SK-N-SH (cell line): Measurements from ENCODE around the gene TNN. TPM values are rescaled to one million over a fixed set of nuclear protein-coding genes. Genes with fewer than 3 reads are reported as not detected.

ENCODE experiments used
- CTCF ChIA-PET: fragments of 300-600, 350-600 bp; formaldehyde crosslinking; extraction: SDS; loops from one replicate; lab custom pipeline; 2021; lab: Yijun Ruan, JAX
- POLR2A ChIA-PET: fragments of 350-600 bp; sonication (Branson Sonifier 250); formaldehyde crosslinking; extraction: SDS; loops from one replicate; lab custom pipeline; 2020; ENCODE audit warnings: antibody characterized with exemption, inconsistent platforms; lab: Yijun Ruan, JAX
- DNase-seq: peaks from one replicate; pipeline ENCODE4 v3.0.0; 2012
- H2AFZ ChIP-seq: fragments of 200-600 bp; sonication (generic); 2 replicates; pipeline ENCODE4 v1.8.1; 2016; ENCODE audit warnings: antibody characterized with exemption, mild to moderate bottlenecking, low read depth
- H3F3A ChIP-seq: fragments of 200-600 bp; sonication (generic); replicated peaks from 2 replicates; pipeline ENCODE3; 2016; ENCODE audit warnings: antibody characterized with exemption, mild to moderate bottlenecking; ENCODE audit not compliant: insufficient read depth
- H3K27ac ChIP-seq, 2 experiments: fragments of 200-500 bp in 1 of 2; fragments of 200-600 bp in 1 of 2; sonication (Bioruptor generic) in 1 of 2; sonication (generic), shearing (Covaris generic) in 1 of 2; 2 replicates each; pipeline versions ENCODE4 v1.5.1 to v1.6.1; 2014 to 2016; ENCODE audit warnings: low read depth in 2 of 2, inconsistent platforms in 1 of 2, low read length in 1 of 2, mild to moderate bottlenecking in 1 of 2, mixed read lengths in 1 of 2
- H3K27me3 ChIP-seq: fragments of 200-600 bp; sonication (generic), shearing (Covaris generic); 2 replicates; pipeline ENCODE4 v1.6.1; 2016; ENCODE audit warnings: mixed run types; ENCODE audit not compliant: insufficient read depth
- H3K36me3 ChIP-seq, 2 experiments: fragments of 200-500 bp in 1 of 2; fragments of 200-600 bp in 1 of 2; sonication (Bioruptor generic) in 1 of 2; sonication (generic) in 1 of 2; replicated peaks in 1 of 2; 2 replicates each; pipeline versions ENCODE3 to v1.5.1; 2014 to 2016; ENCODE audit warnings: low read length in 1 of 2, mild to moderate bottlenecking in 1 of 2; ENCODE audit not compliant: insufficient read depth in 2 of 2, control insufficient read depth in 1 of 2
- H3K4me1 ChIP-seq, 2 experiments: fragments of 200-500 bp in 1 of 2; fragments of 200-600 bp in 1 of 2; sonication (Bioruptor generic) in 1 of 2; sonication (generic), shearing (Covaris generic) in 1 of 2; 2 replicates each; pipeline versions ENCODE4 v1.5.1 to v1.6.1; 2014 to 2016; ENCODE audit warnings: low read depth in 1 of 2, low read length in 1 of 2, mixed run types in 1 of 2; ENCODE audit not compliant: insufficient read depth in 2 of 2, control insufficient read depth in 1 of 2
- H3K4me2 ChIP-seq: fragments of 200-600 bp; sonication (generic), shearing (Covaris generic); 2 replicates; pipeline ENCODE4 v1.6.1; 2017; ENCODE audit warnings: mixed run types
- H3K4me3 ChIP-seq, 2 experiments: fragments of 200-500 bp in 1 of 2; fragments of 200-600 bp in 1 of 2; sonication (Bioruptor generic) in 1 of 2; sonication (generic), shearing (Covaris generic) in 1 of 2; 2 replicates each; pipeline versions ENCODE4 v1.5.1 to v1.8.1; 2014 to 2016; ENCODE audit warnings: low read depth in 2 of 2, inconsistent platforms in 1 of 2, low read length in 1 of 2, mild to moderate bottlenecking in 1 of 2, mixed read lengths in 1 of 2, moderate library complexity in 1 of 2
- H3K79me2 ChIP-seq: fragments of 200-600 bp; sonication (generic); 2 replicates; pipeline ENCODE4 v1.8.1; 2017; ENCODE audit warnings: mild to moderate bottlenecking; ENCODE audit not compliant: insufficient read depth
- H3K9ac ChIP-seq: fragments of 200-600 bp; sonication (generic); 2 replicates; pipeline ENCODE4 v1.6.1; 2017; ENCODE audit warnings: mixed run types
- H3K9me2 ChIP-seq: fragments of 200-600 bp; sonication (generic); 2 replicates; pipeline ENCODE4 v1.6.1; 2017; ENCODE audit warnings: mixed run types
- H3K9me3 ChIP-seq: fragments of 200-600 bp; sonication (generic); 2 replicates; pipeline ENCODE4 v1.6.1; 2017; ENCODE audit warnings: mixed run types, mild to moderate bottlenecking, moderate library complexity
- H4K20me1 ChIP-seq: fragments of 200-600 bp; sonication (generic); 2 replicates; pipeline ENCODE4 v1.6.1; 2017; ENCODE audit warnings: mild to moderate bottlenecking, mixed run types; ENCODE audit not compliant: insufficient read depth
- CHD2 ChIP-seq: fragments of 150-350 bp; IDR thresholded peaks from 2 replicates; pipeline ENCODE4 v1.6.1; 2018; ENCODE audit warnings: low read length; ENCODE audit not compliant: partially characterized antibody
- EZH2phosphoT487 ChIP-seq: fragments of 200-600 bp; sonication (generic); IDR thresholded peaks from 2 replicates; pipeline ENCODE4 v1.6.1; 2017; ENCODE audit warnings: low read depth, mixed run types, mild to moderate bottlenecking, antibody characterized with exemption, moderate library complexity, borderline replicate concordance
- FOXJ3 ChIP-seq: sonication (generic); formaldehyde crosslinking; IDR thresholded peaks from 2 replicates; pipeline ENCODE4 v1.5.1; 2020; ENCODE audit warnings: mild to moderate bottlenecking, missing genetic modification reagents
- GATA2 ChIP-seq: sonication (generic); formaldehyde crosslinking; IDR thresholded peaks from 2 replicates; pipeline ENCODE4 v1.5.0; 2020; ENCODE audit warnings: mild to moderate bottlenecking, missing genetic modification reagents
- MEF2A ChIP-seq: IDR thresholded peaks from 2 replicates; pipeline ENCODE4 v1.4.0; 2012; ENCODE audit warnings: low read depth, borderline replicate concordance
- NFIC ChIP-seq: IDR thresholded peaks from 2 replicates; pipeline ENCODE4 v1.4.0; 2012; ENCODE audit warnings: borderline replicate concordance
- NRF1 ChIP-seq: IDR thresholded peaks from 2 replicates; pipeline ENCODE4 v1.6.1; 2012; ENCODE audit warnings: low read depth, mild to moderate bottlenecking, low read length
- POLR2AphosphoS5 ChIP-seq: IDR thresholded peaks from 2 replicates; pipeline ENCODE4 v1.6.1; 2012; ENCODE audit warnings: low read depth, low read length
- RCOR1 ChIP-seq: fragments of 150-350 bp; IDR thresholded peaks from 2 replicates; pipeline ENCODE4 v1.6.1; 2017; ENCODE audit warnings: antibody characterized with exemption, low read length
- RFX5 ChIP-seq: IDR thresholded peaks from 2 replicates; pipeline ENCODE4 v1.6.1; 2012; ENCODE audit warnings: mild to moderate bottlenecking, improper control_type of control experiment, low read length
- RXRA ChIP-seq: IDR thresholded peaks from 2 replicates; pipeline ENCODE4 v1.4.0; 2012; ENCODE audit warnings: low read depth, mild to moderate bottlenecking, borderline replicate concordance
- SMC3 ChIP-seq: IDR thresholded peaks from 2 replicates; pipeline ENCODE4 v1.6.1; 2012; ENCODE audit warnings: low read depth, low read length, improper control_type of control experiment
- TEAD4 ChIP-seq: IDR thresholded peaks from 2 replicates; pipeline ENCODE4 v1.4.0; 2012; ENCODE audit warnings: mild to moderate bottlenecking, borderline replicate concordance; ENCODE audit not compliant: insufficient read depth
- YY1 ChIP-seq: IDR thresholded peaks from 2 replicates; pipeline ENCODE4 v1.4.0; 2012; ENCODE audit warnings: low read depth, mild to moderate bottlenecking
- WGBS: methylation state at CpG from one replicate; pipeline ENCODE4 v1.1.6; 2017; ENCODE audit warnings: low lambda C conversion rate; 5-methylcytosine and 5-hydroxymethylcytosine counted together
- polyA plus RNA-seq, 3 experiments: library from polyadenylated mRNA; depleted of rRNA; stranded (reverse); fragments of >200 nt; gene quantifications; 2 replicates each; pipeline ENCODE4 v1.2.3, GENCODE V29; 2012
- TF ChIP-seq, protein P1 (sequence below): IDR thresholded peaks from 2 replicates; pipeline ENCODE4 v1.4.0; 2012; ENCODE audit warnings: low read depth, borderline replicate concordance
- TF ChIP-seq, protein P2 (sequence below): IDR thresholded peaks from 2 replicates; pipeline ENCODE4 v1.6.1; 2012; ENCODE audit warnings: mild to moderate bottlenecking, low read depth, low read length, moderate library complexity
- TF ChIP-seq, protein P3 (sequence below): IDR thresholded peaks from 2 replicates; pipeline ENCODE4 v1.4.0; 2012; ENCODE audit warnings: low read depth
- TF ChIP-seq, protein P4 (sequence below): fragments of 150-350 bp; IDR thresholded peaks from 2 replicates; pipeline ENCODE4 v1.6.1; 2017; ENCODE audit warnings: antibody characterized with exemption, low read length, low read depth, borderline replicate concordance

The TNN gene
- polyA plus RNA-seq, 1 of the 3 experiments (the other 2 are of a cell fraction) = not detected

DNA sequence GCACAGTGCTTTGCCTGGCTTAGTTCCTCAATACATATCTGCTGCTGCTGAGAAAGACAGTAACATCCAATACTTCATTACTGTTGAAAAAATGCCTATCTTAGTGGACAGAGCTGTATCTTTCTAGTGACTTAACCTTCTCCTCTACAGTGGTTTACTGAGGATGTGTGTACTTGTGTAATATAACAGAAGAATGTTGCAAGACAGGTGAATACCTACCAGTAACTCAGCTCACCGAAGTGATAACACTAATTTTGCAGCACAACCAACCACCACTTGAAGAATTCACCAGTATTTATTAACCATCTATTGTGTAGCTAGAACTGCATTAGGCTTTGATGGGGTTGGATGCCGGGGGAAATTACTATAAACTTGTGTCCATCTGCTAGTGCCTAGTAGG lies 16.6 kb upstream of the TNN start:
- H3K9me2 ChIP-seq = no peaks in the 10 kb centered on the region
- H3K9ac ChIP-seq = no peak overlapping the region
- TF ChIP-seq, protein P1, sequence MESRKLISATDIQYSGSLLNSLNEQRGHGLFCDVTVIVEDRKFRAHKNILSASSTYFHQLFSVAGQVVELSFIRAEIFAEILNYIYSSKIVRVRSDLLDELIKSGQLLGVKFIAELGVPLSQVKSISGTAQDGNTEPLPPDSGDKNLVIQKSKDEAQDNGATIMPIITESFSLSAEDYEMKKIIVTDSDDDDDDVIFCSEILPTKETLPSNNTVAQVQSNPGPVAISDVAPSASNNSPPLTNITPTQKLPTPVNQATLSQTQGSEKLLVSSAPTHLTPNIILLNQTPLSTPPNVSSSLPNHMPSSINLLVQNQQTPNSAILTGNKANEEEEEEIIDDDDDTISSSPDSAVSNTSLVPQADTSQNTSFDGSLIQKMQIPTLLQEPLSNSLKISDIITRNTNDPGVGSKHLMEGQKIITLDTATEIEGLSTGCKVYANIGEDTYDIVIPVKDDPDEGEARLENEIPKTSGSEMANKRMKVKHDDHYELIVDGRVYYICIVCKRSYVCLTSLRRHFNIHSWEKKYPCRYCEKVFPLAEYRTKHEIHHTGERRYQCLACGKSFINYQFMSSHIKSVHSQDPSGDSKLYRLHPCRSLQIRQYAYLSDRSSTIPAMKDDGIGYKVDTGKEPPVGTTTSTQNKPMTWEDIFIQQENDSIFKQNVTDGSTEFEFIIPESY = no peak
- TF ChIP-seq NRF1 (no peak), FOXJ3 (CRISPR knock-in tag) (no peak), RXRA (no peak), YY1 (no peak), RFX5 (no peak), MEF2A (no peak), EZH2phosphoT487 (no peak), CHD2 (no peak), POLR2AphosphoS5 (no peak), GATA2 (no peak), RCOR1 (no peak), TEAD4 (no peak), SMC3 (no peak), NFIC (no peak)
- TF ChIP-seq, protein P2, sequence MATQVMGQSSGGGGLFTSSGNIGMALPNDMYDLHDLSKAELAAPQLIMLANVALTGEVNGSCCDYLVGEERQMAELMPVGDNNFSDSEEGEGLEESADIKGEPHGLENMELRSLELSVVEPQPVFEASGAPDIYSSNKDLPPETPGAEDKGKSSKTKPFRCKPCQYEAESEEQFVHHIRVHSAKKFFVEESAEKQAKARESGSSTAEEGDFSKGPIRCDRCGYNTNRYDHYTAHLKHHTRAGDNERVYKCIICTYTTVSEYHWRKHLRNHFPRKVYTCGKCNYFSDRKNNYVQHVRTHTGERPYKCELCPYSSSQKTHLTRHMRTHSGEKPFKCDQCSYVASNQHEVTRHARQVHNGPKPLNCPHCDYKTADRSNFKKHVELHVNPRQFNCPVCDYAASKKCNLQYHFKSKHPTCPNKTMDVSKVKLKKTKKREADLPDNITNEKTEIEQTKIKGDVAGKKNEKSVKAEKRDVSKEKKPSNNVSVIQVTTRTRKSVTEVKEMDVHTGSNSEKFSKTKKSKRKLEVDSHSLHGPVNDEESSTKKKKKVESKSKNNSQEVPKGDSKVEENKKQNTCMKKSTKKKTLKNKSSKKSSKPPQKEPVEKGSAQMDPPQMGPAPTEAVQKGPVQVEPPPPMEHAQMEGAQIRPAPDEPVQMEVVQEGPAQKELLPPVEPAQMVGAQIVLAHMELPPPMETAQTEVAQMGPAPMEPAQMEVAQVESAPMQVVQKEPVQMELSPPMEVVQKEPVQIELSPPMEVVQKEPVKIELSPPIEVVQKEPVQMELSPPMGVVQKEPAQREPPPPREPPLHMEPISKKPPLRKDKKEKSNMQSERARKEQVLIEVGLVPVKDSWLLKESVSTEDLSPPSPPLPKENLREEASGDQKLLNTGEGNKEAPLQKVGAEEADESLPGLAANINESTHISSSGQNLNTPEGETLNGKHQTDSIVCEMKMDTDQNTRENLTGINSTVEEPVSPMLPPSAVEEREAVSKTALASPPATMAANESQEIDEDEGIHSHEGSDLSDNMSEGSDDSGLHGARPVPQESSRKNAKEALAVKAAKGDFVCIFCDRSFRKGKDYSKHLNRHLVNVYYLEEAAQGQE = no peak
- TF ChIP-seq, protein P3, sequence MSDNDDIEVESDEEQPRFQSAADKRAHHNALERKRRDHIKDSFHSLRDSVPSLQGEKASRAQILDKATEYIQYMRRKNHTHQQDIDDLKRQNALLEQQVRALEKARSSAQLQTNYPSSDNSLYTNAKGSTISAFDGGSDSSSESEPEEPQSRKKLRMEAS = no peak
- TF ChIP-seq, protein P4, sequence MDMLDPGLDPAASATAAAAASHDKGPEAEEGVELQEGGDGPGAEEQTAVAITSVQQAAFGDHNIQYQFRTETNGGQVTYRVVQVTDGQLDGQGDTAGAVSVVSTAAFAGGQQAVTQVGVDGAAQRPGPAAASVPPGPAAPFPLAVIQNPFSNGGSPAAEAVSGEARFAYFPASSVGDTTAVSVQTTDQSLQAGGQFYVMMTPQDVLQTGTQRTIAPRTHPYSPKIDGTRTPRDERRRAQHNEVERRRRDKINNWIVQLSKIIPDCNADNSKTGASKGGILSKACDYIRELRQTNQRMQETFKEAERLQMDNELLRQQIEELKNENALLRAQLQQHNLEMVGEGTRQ = no peak
- TF ChIP-seq, all 33 proteins: peak for 0
- H3F3A ChIP-seq = no peaks in the 10 kb centered on the region
- no peaks in the 10 kb centered on the region for H3K27me3 ChIP-seq
- H3K27ac ChIP-seq = no peak overlapping the region
- no peaks in the 10 kb centered on the region for H3K9me3 ChIP-seq
- 22% methylated on average over 2 of the region's 2 CpGs for WGBS
- DNase-seq = no peak
- H4K20me1 ChIP-seq = no peaks in the 10 kb centered on the region
- no peaks in the 10 kb centered on the region for H3K36me3 ChIP-seq
- ChIA-PET CTCF (interaction anchor here (1.8 to 3.1 kb wide), 3 partner anchors 22 to 95 kb away, joined by 3 to 10 read pairs (median 7); no protein-coding TSS in a partner anchor), POLR2A (no interaction called here)
- no peak overlapping the region for H3K4me3 ChIP-seq
- no peak overlapping the region for H3K4me2 ChIP-seq
- H3K79me2 ChIP-seq = no peaks in the 10 kb centered on the region
- no peak overlapping the region for H2AFZ ChIP-seq
- H3K4me1 ChIP-seq = no peaks in the 10 kb centered on the region
